Right lobe of liver (tissue), 6 donors: ENCODE results near the gene ACTG1. TPM values are rescaled to one million over a fixed set of nuclear protein-coding genes. Genes with fewer than 3 reads are reported as not detected.

ENCODE experiments used
- ATAC-seq, 4 donors: fragments of 200-7000 bp; cut with Tn5 transposase; one replicate each; pipeline ENCODE4 v1.9.1; 2020; ENCODE audit warnings: mild to moderate bottlenecking in 4 of 4, moderate library complexity in 4 of 4
- DNase-seq, 3 donors: peaks; one replicate each; pipeline ENCODE4 v3.0.0-alpha.2; 2020
- H3K27ac ChIP-seq, 3 donors: fragments of 200-600 bp; one replicate each; pipeline ENCODE4 v1.8.0; 2022
- H3K27me3 ChIP-seq, 2 donors: fragments of 200-600 bp; one replicate each; pipeline ENCODE4 v1.8.0; 2022
- H3K36me3 ChIP-seq, 4 donors: fragments of 200-600 bp; sonication (generic) in 1 of 4; one replicate each; pipeline versions ENCODE4 v1.5.1 to v1.8.0; 2017 to 2022; ENCODE audit warnings: control low read depth in 1 of 4
- H3K4me1 ChIP-seq, 4 donors: fragments of 200-600 bp; sonication (generic) in 1 of 4; one replicate each; pipeline versions ENCODE4 v1.5.1 to v1.8.0; 2017 to 2022; ENCODE audit warnings: control low read depth in 1 of 4
- H3K4me3 ChIP-seq, 3 donors: fragments of 200-600 bp; one replicate each; pipeline ENCODE4 v1.8.0; 2022
- H3K9me3 ChIP-seq, 4 donors: fragments of 200-600 bp; sonication (generic) in 1 of 4; one replicate each; pipeline versions ENCODE4 v1.5.1 to v1.8.0; 2017 to 2022; ENCODE audit warnings: control low read depth in 1 of 4
- CTCF ChIP-seq, 4 donors: fragments of 200-600 bp in 3 of 4; fragments of 450-650 bp in 1 of 4; IDR thresholded peaks; one replicate each; pipeline versions ENCODE4 v1.5.1 to v1.8.0; 2016 to 2022; ENCODE audit warnings: antibody characterized with exemption in 4 of 4, mild to moderate bottlenecking in 2 of 4
- POLR2A ChIP-seq: fragments of 450-650 bp; IDR thresholded peaks from one replicate; pipeline ENCODE4 v1.6.1; 2017; ENCODE audit warnings: antibody characterized with exemption, mild to moderate bottlenecking
- WGBS: methylation state at CpG from one replicate; pipeline ENCODE4 v1.1.6; 2018; ENCODE audit warnings: low coverage, low lambda C conversion rate; ENCODE audit not compliant: insufficient coverage; ENCODE audit errors: missing lambda C conversion rate; 5-methylcytosine and 5-hydroxymethylcytosine counted together
- intact Hi-C, 2 donors: fragments of 100-400 bp; cut with DNase I; formaldehyde crosslinking; loops; one replicate each; pipeline versions ENCODE4 v1.11.2 to v1.14.1; 2022
- total RNA-seq, 6 experiments: library from RNA; depleted of rRNA in 2 of 6; stranded (reverse); fragments of >200 nt in 2 of 6; fragmentation: NEBNext Ultra II Directional in 3 of 6; extraction: Animal tissue kit (Norgen Biotek cat#: 25700) in 3 of 6; gene quantifications; one replicate each; pipeline versions ENCODE4 v1.1.0 to v1.2.4, GENCODE V29; 2016 to 2023
- donor health status: DM: no; HTN: yes; CAD: no.
- donor health status: DM: no; HTN: no; CAD: no.
- donor health status: DM: no; HTN: no; CAD: no.
- donor health status: DM: no; HTN: yes; CAD: no.
- donor health status: DM: no; HTN: yes; CAD: no.

ACTG1 gene
- total RNA-seq, 6 experiments from 2014 or later: 218 to 2,508 (median 1,326) TPM

- peak overlapping the region; percentile 23 to 48 (median 31) for H3K4me3 ChIP-seq
- intact Hi-C loops: no loop called here
- peaks cover 0 to 20% (median 2%) of the 10 kb centered on the region in 4 donors for H3K4me1 ChIP-seq
- 48% methylated on average over 19 of the region's 24 CpGs for WGBS
- no peak for DNase-seq
- ATAC-seq: no peak
- H3K36me3 ChIP-seq: no peaks in the 10 kb centered on the region
- TF ChIP-seq CTCF (IDR thresholded peaks at IDR 0.05) (no peak), POLR2A (no peak)
- H3K27me3 ChIP-seq: no peaks in the 10 kb centered on the region
- H3K9me3 ChIP-seq: no peaks in the 10 kb centered on the region
- no peak overlapping the region for H3K27ac ChIP-seq
Measured at GRCh38 chr17:81518113-81518784, 5.7 kb upstream of the ACTG1 start.

GRCh38 chr17:81517339-81518112 lies 4.9 kb upstream of the ACTG1 start:
- 47% methylated on average over 3 of the region's 24 CpGs for WGBS
- H3K4me1 ChIP-seq: peaks cover 0 to 21% (median 2%) of the 10 kb centered on the region in 4 donors
- no peak for TF ChIP-seq CTCF (IDR thresholded peaks at IDR 0.05)
- no peak for TF ChIP-seq POLR2A

GRCh38 chr17:81517009-81517338 lies 4.4 kb upstream of the ACTG1 start:
- intact Hi-C loops: no loop called here

More at GRCh38 chr17:81517339-81518112, 4.9 kb upstream of the ACTG1 start:
- ATAC-seq: no peak
- peak; percentile 28 to 55 (median 45) for DNase-seq
- Histone ChIP-seq H3K9me3 (no peaks in the 10 kb centered on the region), H3K27me3 (no peaks in the 10 kb centered on the region), H3K27ac (no peak overlapping the region), H3K4me3 (no peak overlapping the region), H3K36me3 (no peaks in the 10 kb centered on the region)
- intact Hi-C loops: no loop called here

GRCh38 chr17:81516439-81516838 lies 3.8 kb upstream of the ACTG1 start:
- intact Hi-C loops: no loop called here
- H3K4me3 ChIP-seq: peak overlapping the region in 1 of 3 donors; percentile 96
- WGBS: no CpG with 5 or more reads among the region's 4 CpGs
- H3K27ac ChIP-seq: no peak overlapping the region
- no peaks in the 10 kb centered on the region for H3K9me3 ChIP-seq
- H3K4me1 ChIP-seq: peaks cover 0 to 23% (median 2%) of the 10 kb centered on the region in 4 donors
- DNase-seq (peak; percentile 29 to 53 (median 46)), ATAC-seq (no peak)
- peaks cover 0 to 6% (median 3%) of the 10 kb centered on the region in 4 donors for H3K36me3 ChIP-seq
- TF ChIP-seq POLR2A (no peak), CTCF (IDR thresholded peaks at IDR 0.05) (no peak)
- no peaks in the 10 kb centered on the region for H3K27me3 ChIP-seq

More at GRCh38 chr17:81517009-81517338, 4.4 kb upstream of the ACTG1 start:
- H3K27me3 ChIP-seq: no peaks in the 10 kb centered on the region
- H3K9me3 ChIP-seq: no peaks in the 10 kb centered on the region
- TF ChIP-seq POLR2A (no peak), CTCF (IDR thresholded peaks at IDR 0.05) (no peak)
- H3K4me3 ChIP-seq: no peak overlapping the region
- DNase-seq (peak in 2 of 3 donors; percentile 21 to 42), ATAC-seq (no peak)
- H3K36me3 ChIP-seq: peaks cover 0 to under 1% (median 0%) of the 10 kb centered on the region in 4 donors
- WGBS: 100% methylated on average over 1 of the region's 9 CpGs
- no peak overlapping the region for H3K27ac ChIP-seq
- H3K4me1 ChIP-seq: peaks cover 0 to 21% (median 2%) of the 10 kb centered on the region in 4 donors
